ENCODE results near the gene FCN2. TPM values are rescaled to one million over a fixed set of nuclear protein-coding genes. Genes with fewer than 3 reads are reported as not detected.

FCN2 gene
- total RNA-seq, 2 experiments from 2014 or later: not detected

DNA sequence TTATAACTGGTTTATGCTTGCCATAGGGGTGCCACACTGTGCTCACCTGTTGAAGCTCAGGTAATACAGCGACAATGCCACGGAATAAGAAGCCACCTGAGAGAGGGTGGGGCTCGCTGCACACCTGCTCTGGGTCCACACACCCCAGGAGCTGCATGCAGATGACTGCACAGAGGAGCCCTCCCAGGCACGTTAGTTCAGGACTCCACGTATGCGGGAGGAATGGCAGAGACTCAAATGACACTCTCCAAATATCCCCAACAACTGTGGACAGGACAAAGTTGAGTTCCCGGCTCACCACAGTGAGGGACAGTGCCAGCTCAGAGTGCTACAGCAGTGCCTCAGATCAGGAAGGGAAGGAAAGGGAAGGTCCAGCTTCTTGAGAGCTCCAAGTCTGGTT lies 42.9 kb downstream of the FCN2 start:
- CTCF ChIA-PET: no interaction called here
- Mint-ChIP-seq H3K27me3 (no peaks in the 10 kb centered on the region), H3K9me3 (ENCODE audit: low read depth) (peaks cover 4% of the 10 kb centered on the region), H3K27ac (no peak overlapping the region), H3K36me3 (ENCODE audit: low read depth) (no peaks in the 10 kb centered on the region), H3K4me3 (no peak overlapping the region), H3K4me1 (no peaks in the 10 kb centered on the region)
- DNase-seq: no peak
- ATAC-seq: no peak
- intact Hi-C loops (cut with DNase I, micrococcal nuclease): no loop called here
- POLR2A ChIA-PET: no interaction called here

DNA sequence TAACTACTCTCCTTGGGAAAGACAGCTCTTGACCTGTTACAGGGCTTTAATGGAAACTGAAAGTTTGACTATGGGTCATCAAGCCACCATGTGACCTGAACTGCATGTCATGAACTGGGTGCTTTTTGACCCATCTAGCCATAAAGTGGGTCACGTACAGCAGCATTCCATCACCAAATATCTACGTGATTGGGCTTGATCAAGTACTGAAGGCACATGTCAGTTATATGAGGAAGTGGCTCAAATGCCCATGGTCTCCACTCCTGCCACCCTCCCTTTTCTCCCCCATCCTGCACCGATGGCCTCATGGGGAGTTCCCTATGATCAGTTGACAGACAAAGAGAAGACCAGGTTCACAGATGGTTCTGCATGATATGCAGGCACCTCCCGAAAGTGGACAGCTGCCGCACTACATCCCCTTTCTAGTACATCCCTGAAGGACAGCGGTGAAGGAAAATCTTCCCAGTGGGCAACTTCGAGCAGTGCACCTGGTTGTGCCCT lies 44.5 kb downstream of the FCN2 start:
- intact Hi-C loops (cut with DNase I, micrococcal nuclease): no loop called here
- Mint-ChIP-seq H3K9me3 (ENCODE audit: low read depth) (no peaks in the 10 kb centered on the region), H3K36me3 (ENCODE audit: low read depth) (no peaks in the 10 kb centered on the region), H3K27ac (no peak overlapping the region), H3K4me3 (no peak overlapping the region), H3K4me1 (no peaks in the 10 kb centered on the region), H3K27me3 (peaks cover 3% of the 10 kb centered on the region)
- no peak for ATAC-seq
- no peak for DNase-seq
- ChIA-PET POLR2A (no interaction called here), CTCF (no interaction called here)

DNA sequence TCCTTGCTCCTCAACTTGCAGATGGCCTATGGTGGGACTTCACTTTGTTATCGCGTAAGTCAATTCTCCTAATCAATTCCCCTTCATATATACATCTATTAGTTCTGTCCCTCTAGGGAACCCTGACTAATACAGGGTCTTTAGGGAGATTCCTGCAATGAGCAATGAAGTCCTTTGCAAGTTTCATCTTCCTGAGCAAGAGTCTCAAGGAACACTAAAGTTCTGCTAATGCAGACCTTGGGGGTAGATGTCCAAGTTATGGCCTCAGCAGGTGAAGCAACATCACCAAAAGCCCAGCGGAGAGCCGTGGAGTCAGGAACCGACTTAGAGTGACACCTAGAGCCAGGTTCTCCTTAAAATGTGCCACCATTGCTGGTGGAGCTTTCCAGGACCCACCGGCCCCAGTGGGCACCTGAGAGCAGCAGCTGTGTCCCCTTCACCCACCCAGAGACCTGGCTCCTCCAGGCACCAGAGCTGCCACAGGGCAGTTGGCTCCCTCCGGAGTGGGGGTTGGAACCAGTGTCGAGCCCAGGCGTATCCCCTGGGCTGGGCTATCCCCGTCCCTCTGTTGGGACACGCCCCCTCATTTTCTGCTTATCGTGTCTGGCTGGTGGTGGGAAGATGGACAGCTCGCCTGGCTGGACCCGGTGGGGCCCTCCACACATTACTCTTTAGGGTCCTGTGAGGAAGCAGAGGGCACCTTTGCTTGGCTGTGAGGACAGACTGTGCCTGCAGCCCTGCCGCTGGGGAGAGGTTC lies 48.0 kb downstream of the FCN2 start:
- Mint-ChIP-seq H3K9me3 (ENCODE audit: low read depth) (no peaks in the 10 kb centered on the region), H3K36me3 (ENCODE audit: low read depth) (no peaks in the 10 kb centered on the region), H3K4me3 (no peak overlapping the region), H3K27ac (no peak overlapping the region), H3K4me1 (no peaks in the 10 kb centered on the region), H3K27me3 (peaks cover 13% of the 10 kb centered on the region)
- no peak for DNase-seq
- ChIA-PET CTCF (no interaction called here), POLR2A (no interaction called here)
- intact Hi-C loops (cut with DNase I, micrococcal nuclease): no loop called here
- no peak for ATAC-seq

DNA sequence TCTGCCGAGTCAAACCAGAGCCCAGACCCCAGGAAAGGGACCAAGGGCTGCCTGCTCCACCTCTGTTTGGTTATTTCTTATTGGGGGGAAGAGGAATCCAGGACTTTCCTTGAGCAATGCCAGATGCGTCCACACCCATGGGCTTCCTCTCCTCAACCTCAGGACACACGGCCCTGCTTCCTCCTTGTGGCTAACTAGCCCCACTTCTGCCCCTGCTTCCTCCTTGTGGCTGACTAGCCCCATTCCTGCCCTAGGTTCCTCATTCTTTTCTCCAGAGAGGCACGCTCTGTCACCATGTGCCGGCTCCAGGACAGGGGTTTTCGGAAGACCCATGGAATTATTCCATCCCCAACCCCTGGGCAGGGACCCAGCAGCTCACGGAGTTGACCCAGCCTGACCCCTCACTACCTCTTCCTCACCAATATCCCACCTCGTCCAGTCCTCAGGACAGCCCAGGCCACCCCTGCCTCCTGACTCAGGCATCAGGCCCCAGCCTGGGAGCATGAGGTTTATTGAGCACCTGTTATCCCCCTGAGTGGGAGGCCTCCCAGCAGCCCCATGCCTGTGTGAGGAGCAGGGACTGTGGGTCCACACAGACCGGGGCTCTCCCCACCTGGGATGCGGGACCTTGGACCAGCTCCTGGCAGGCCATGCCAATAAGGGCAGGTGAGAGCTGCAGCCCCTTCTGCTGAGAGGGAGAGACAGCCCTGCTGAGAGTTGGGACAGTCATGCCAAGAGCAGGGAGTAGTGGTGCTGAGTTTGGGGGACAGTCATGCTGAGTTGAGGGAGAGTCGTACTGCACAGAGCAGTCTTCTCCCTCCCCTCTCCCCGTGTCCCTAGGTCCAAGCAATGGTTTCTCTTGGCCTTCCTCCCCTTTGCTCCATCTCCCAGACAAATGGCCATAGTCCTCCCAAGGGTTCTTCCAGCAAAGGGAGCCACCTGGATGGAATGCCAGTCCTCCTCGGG lies 48.9 kb downstream of the FCN2 start:
- Mint-ChIP-seq H3K36me3 (ENCODE audit: low read depth) (no peaks in the 10 kb centered on the region), H3K4me1 (no peaks in the 10 kb centered on the region), H3K9me3 (ENCODE audit: low read depth) (no peaks in the 10 kb centered on the region), H3K27ac (no peak overlapping the region), H3K27me3 (peaks cover 13% of the 10 kb centered on the region), H3K4me3 (no peak overlapping the region)
- intact Hi-C loops (cut with DNase I, micrococcal nuclease): no loop called here
- DNase-seq (no peak), ATAC-seq (no peak)
- ChIA-PET POLR2A (no interaction called here), CTCF (no interaction called here)

DNA sequence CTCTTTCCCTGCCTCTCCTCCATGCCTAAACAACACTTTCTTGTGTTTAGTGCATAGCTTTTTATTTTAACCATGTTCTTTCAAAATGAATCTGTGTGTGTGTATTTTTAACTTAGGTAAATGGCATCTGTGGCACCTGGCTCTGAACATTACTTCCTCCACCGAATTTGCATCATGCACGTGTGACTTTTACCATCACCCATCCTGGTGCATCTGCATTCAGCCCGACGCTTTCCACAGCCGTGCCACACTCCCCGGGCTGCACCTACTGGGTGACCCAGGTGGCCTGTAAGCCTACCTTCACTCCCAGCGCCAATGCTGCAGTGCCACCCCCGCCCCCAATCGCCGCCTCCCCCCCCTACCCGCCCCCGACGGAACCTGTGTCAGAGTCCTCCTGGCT lies 49.8 kb downstream of the FCN2 start:
- intact Hi-C loops (cut with DNase I, micrococcal nuclease): no loop called here
- no peak for DNase-seq
- Mint-ChIP-seq H3K36me3 (ENCODE audit: low read depth) (no peaks in the 10 kb centered on the region), H3K27me3 (peaks cover 13% of the 10 kb centered on the region), H3K9me3 (ENCODE audit: low read depth) (no peaks in the 10 kb centered on the region), H3K4me1 (no peaks in the 10 kb centered on the region), H3K4me3 (no peak overlapping the region), H3K27ac (no peak overlapping the region)
- ChIA-PET POLR2A (no interaction called here), CTCF (no interaction called here)
- no peak for ATAC-seq

DNA sequence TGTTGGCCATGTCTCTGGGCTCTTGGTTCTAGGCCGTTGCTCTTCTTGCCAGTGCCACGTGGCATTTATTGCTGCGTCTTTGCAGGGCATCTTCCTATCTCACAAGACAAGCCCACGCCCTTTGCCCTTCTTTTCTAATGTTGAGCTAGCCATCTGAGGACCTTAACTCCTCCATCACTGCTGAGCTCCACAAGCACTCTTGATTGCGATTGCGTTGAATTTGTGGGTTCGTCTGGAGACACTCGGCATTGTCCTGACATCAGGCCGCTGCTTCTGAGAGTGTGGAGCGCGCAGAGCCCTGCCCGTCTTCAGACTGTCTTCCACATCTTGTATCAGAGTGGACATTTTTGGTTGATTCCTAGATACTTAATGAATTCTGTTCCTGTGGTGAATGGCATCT lies 51.6 kb downstream of the FCN2 start:
- ATAC-seq: no peak
- DNase-seq: no peak
- Mint-ChIP-seq H3K4me1 (no peaks in the 10 kb centered on the region), H3K27ac (no peak overlapping the region), H3K27me3 (peaks cover 13% of the 10 kb centered on the region), H3K4me3 (no peak overlapping the region), H3K9me3 (ENCODE audit: low read depth) (no peaks in the 10 kb centered on the region), H3K36me3 (ENCODE audit: low read depth) (no peaks in the 10 kb centered on the region)
- intact Hi-C loops (cut with DNase I, micrococcal nuclease): no loop called here
- ChIA-PET POLR2A (no interaction called here), CTCF (no interaction called here)

DNA sequence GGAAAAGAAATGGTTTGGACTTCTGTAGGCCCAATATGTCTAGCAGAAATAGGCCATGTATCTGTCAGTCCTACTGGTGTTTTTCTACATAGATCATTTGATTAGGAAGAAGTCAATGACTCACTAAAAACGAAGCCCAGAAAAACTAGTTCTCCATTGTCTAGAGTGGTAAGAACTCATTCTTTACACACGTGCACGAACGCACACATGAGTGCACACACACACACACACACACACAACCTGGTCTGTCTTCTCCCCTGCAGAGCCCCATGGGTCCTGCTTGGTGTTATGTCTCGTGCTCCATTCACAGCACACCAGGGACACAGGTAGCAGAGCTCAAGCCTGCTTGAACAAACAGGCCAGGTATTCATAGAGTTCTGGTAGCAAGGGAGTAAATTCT lies 52.0 kb downstream of the FCN2 start:
- H3K36me3 Mint-ChIP-seq (ENCODE audit: low read depth): no peaks in the 10 kb centered on the region
- H3K27me3 Mint-ChIP-seq: peaks cover 13% of the 10 kb centered on the region
- no peak overlapping the region for H3K27ac Mint-ChIP-seq
- DNase-seq: no peak
- no peak overlapping the region for H3K4me3 Mint-ChIP-seq
- ATAC-seq: no peak
- CTCF ChIA-PET: no interaction called here
- POLR2A ChIA-PET: no interaction called here
- intact Hi-C loops (cut with DNase I, micrococcal nuclease): no loop called here
- H3K4me1 Mint-ChIP-seq: no peaks in the 10 kb centered on the region
- no peaks in the 10 kb centered on the region for H3K9me3 Mint-ChIP-seq (ENCODE audit: low read depth)

DNA sequence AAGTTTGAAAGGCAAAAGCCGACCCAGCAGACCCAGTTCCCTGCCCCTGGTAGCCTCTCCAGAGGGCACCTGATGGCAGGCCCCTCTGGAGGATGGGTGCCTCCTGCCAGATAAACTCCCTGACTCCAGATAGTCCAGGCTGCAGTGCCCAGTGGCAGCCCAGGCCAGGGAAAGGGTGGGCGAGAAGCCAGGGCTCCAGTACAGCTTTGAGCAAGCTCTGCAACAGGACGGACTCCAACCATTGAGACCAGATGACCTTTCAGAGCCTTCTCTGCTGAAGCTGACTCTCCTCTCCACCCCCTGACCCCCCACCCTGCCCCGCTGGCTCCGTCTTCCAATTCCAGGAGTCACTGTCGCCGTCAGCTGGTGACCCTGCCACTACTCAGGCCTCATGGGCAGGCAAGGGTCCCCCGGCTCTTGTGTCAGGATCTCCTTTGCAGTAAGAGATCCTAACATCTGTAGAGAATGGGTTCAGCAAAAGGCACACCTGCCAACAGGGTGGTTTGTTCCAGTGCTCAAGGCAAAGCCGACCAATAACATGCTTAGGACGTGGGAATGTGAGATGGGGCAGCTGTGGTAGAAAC lies 52.6 kb downstream of the FCN2 start:
- no peak for DNase-seq
- H3K36me3 Mint-ChIP-seq (ENCODE audit: low read depth): no peaks in the 10 kb centered on the region
- H3K9me3 Mint-ChIP-seq (ENCODE audit: low read depth): no peaks in the 10 kb centered on the region
- no peaks in the 10 kb centered on the region for H3K4me1 Mint-ChIP-seq
- H3K27ac Mint-ChIP-seq: no peak overlapping the region
- peaks cover 13% of the 10 kb centered on the region for H3K27me3 Mint-ChIP-seq
- ATAC-seq: no peak
- ChIA-PET CTCF (no interaction called here), POLR2A (no interaction called here)
- intact Hi-C loops (cut with DNase I, micrococcal nuclease): no loop called here
- no peak overlapping the region for H3K4me3 Mint-ChIP-seq

DNA sequence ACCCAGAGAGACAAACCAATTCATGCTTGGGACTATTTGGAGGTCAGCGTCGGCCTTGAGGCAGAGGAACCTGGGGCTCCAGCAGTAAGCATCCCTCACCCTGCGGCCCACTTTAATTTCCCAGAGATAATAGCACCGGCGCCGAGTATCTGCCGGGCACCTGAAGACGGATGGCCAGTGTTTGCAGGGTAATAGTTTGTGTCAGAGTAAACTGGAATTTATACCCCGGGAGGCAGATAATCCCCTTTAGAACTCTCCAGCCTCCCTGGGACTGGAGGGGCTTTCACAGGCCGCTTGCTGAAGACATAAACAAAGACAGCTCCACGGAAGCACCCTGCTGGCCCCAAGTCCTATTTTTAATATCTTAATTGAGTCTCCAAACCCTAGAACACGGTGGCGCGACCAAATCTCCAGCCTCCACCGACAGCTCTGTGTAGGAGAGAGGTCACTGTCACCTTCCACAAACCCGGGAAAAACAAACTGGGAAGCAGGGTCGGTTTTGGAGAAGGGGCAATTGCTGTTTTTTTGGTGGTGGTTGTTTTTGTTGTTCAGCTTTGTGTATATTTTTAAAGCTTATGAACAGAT lies 54.5 kb downstream of the FCN2 start:
- intact Hi-C loops (cut with DNase I, micrococcal nuclease): no loop called here
- Mint-ChIP-seq H3K4me3 (no peak overlapping the region), H3K9me3 (ENCODE audit: low read depth) (no peaks in the 10 kb centered on the region), H3K27ac (no peak overlapping the region), H3K4me1 (no peaks in the 10 kb centered on the region), H3K27me3 (peaks cover 11% of the 10 kb centered on the region), H3K36me3 (ENCODE audit: low read depth) (no peaks in the 10 kb centered on the region)
- ATAC-seq (no peak), DNase-seq (no peak)
- ChIA-PET CTCF (no interaction called here), POLR2A (no interaction called here)

DNA sequence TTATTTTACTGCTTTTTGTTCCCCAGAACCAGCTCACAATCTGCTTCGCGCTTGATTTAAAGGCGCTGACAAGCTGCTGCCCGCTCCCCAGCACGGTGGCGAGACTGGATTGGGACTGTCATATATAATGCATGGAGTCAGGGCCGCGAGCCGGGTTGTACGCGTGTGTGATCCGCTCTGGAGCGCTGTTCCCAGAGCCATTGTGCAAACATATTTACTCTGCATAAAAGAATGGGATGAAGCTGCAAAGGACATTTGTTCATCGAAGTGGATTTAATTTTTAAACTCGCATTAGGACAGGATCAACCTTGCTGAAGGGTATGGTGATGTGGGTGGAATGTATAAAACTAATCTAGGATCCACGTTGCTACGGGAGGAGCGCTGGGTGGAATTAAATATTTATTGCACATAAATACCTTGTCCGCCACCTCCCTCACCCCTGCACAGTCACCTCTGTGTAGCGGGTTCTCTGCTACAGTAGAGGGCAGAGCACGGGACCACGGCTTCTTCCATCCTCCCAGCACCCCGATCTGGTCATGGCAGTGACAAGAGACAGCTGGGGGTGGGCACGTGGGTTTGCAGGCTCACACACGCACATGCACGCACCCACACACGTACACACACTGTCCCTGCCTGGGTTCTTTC lies 55.2 kb downstream of the FCN2 start:
- intact Hi-C loops (cut with DNase I, micrococcal nuclease): no loop called here
- H3K27me3 Mint-ChIP-seq: peaks cover 7% of the 10 kb centered on the region
- no peak for ATAC-seq
- ChIA-PET CTCF (no interaction called here), POLR2A (no interaction called here)
- H3K9me3 Mint-ChIP-seq (ENCODE audit: low read depth): no peaks in the 10 kb centered on the region
- H3K4me3 Mint-ChIP-seq: no peak overlapping the region
- no peak for DNase-seq
- no peaks in the 10 kb centered on the region for H3K36me3 Mint-ChIP-seq (ENCODE audit: low read depth)
- no peak overlapping the region for H3K27ac Mint-ChIP-seq
- no peaks in the 10 kb centered on the region for H3K4me1 Mint-ChIP-seq

DNA sequence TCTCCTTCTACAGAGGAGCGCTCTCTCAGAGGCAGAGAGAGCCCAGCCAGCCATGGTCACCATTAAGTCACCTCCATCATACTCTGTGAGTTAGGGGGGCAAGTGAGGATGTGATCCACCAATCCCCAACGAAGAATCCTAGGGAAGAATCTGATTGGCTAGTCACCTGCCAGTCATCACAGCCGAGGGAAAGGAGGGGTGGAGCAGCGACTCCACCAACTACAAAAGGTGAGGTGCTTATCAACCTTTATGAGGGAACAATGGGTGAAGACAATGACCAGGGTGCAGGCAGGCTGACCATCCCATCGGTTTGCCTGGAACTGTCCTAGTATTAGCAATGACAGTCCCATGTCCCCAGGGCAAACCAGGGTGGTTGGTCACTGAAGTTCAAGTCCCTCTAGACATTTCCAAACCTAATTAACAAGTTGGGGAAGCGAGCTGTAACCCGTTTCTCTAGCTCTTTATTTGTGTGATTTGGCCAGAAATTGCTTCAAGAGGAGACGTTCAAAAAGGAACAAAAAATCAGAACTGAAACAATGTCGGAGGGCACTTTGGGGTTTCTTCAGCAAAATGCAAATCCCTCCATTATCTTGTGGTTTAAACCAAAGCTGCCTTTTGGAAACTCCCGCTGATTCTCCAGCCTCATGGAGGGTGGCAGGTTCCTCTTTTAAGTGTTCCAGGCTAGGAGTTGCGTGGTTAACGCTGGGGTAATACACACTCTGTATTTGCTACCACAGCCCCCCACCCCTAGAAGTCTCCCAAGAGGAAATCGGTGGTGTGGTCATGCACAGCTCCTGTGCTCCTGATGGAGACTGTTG lies 55.9 kb downstream of the FCN2 start:
- Mint-ChIP-seq H3K4me1 (no peaks in the 10 kb centered on the region), H3K27ac (no peak overlapping the region), H3K4me3 (no peak overlapping the region), H3K36me3 (ENCODE audit: low read depth) (no peaks in the 10 kb centered on the region), H3K9me3 (ENCODE audit: low read depth) (no peaks in the 10 kb centered on the region), H3K27me3 (peaks cover 5% of the 10 kb centered on the region)
- ATAC-seq: no peak
- ChIA-PET CTCF (no interaction called here), POLR2A (no interaction called here)
- no peak for DNase-seq
- intact Hi-C loops (cut with DNase I, micrococcal nuclease): no loop called here
